ENCODE measurements around the gene LRRC41. TPM values are rescaled to one million over a fixed set of nuclear protein-coding genes. Genes with fewer than 3 reads are reported as not detected.

LRRC41 gene
- total and polyA plus RNA-seq, 7 donors, result 34.1 to 76.7 (median 53.7) TPM

Other genes with a start within 250 kb of the LRRC41 start
- gene PIK3R3, start 171.0 kb downstream of the LRRC41 start, total RNA-seq, result 10 to 100 TPM; 17.3 to 24.2 (median 21.2) TPM
- 10 to 100 TPM in 2 of 3 donors, 1 to 10 TPM in 1; 6.7 to 17.4 (median 16.7) TPM for gene PIK3R3, start 171.0 kb downstream of the LRRC41 start, polyA plus RNA-seq
- gene TSPAN1, start 128.5 kb downstream of the LRRC41 start, total RNA-seq, result 1 to 10 TPM; 1.2 to 5.0 (median 3.0) TPM
- 10 to 100 TPM in 1 of 3 donors, 1 to 10 TPM in 2; 4.0 to 14.7 (median 4.5) TPM for gene TSPAN1, start 128.5 kb downstream of the LRRC41 start, polyA plus RNA-seq
- not detected for gene P3R3URF, start 127.1 kb downstream of the LRRC41 start, total RNA-seq
- not detected for gene P3R3URF, start 127.1 kb downstream of the LRRC41 start, polyA plus RNA-seq
- 100 to 1,000 TPM in 1 of 4 donors, 10 to 100 TPM in 3; 73.5 to 100 (median 87.6) TPM for gene POMGNT1, start 105.2 kb downstream of the LRRC41 start, total RNA-seq
- 10 to 100 TPM; 63.1 to 89.5 (median 81.1) TPM for gene POMGNT1, start 105.2 kb downstream of the LRRC41 start, polyA plus RNA-seq
- gene LURAP1, start 100.3 kb downstream of the LRRC41 start, total RNA-seq, result under 1 TPM; 0.29 to 0.77 (median 0.64) TPM
- 1 to 10 TPM in 1 of 3 donors, under 1 TPM in 2; 0.25 to 1.6 (median 0.28) TPM for gene LURAP1, start 100.3 kb downstream of the LRRC41 start, polyA plus RNA-seq
- under 1 TPM in 1 of 4 donors, not detected in 3; 0.25 TPM for gene RAD54L, start 55.9 kb downstream of the LRRC41 start, total RNA-seq
- under 1 TPM in 2 of 3 donors, not detected in 1; 0.08 to 0.22 TPM for gene RAD54L, start 55.9 kb downstream of the LRRC41 start, polyA plus RNA-seq
- gene UQCRH, start 82 bp upstream of the LRRC41 start, total RNA-seq, result 100 to 1,000 TPM; 267 to 440 (median 370) TPM
- 1,000 to 10,000 TPM in 1 of 3 donors, 100 to 1,000 TPM in 2; 773 to 1,297 (median 800) TPM for gene UQCRH, start 82 bp upstream of the LRRC41 start, polyA plus RNA-seq
- gene NSUN4, start 37.2 kb upstream of the LRRC41 start, total RNA-seq, result 10 to 100 TPM; 13.3 to 25.3 (median 20.9) TPM
- 10 to 100 TPM in 2 of 3 donors, 1 to 10 TPM in 1; 9.4 to 16.3 (median 10.7) TPM for gene NSUN4, start 37.2 kb upstream of the LRRC41 start, polyA plus RNA-seq
- gene FAAH, start 90.7 kb upstream of the LRRC41 start, total RNA-seq, result 10 to 100 TPM in 1 of 4 donors, 1 to 10 TPM in 3; 5.0 to 11.0 (median 7.6) TPM
- 1 to 10 TPM; 1.6 to 5.7 (median 5.1) TPM for gene FAAH, start 90.7 kb upstream of the LRRC41 start, polyA plus RNA-seq
- gene DMBX1, start 186.2 kb upstream of the LRRC41 start, total RNA-seq, result not detected
- not detected for gene DMBX1, start 186.2 kb upstream of the LRRC41 start, polyA plus RNA-seq
- gene KNCN, start 248.0 kb upstream of the LRRC41 start, total RNA-seq, result not detected
- not detected for gene KNCN, start 248.0 kb upstream of the LRRC41 start, polyA plus RNA-seq

Measured in psoas muscle (tissue), 7 donors.